KMS-11 (cell line): ENCODE data around the gene SCNN1G.
A peak's percentile ranks its signal among the peaks of the same experiment; 100 is the strongest.

Source experiments
- H2AFZ ChIP-seq: fragments of 200-600 bp; sonication (generic); 2 replicates; pipeline ENCODE4 v1.6.1; 2016; ENCODE audit warnings: antibody characterized with exemption, mixed run types, low read depth
- H3K27ac ChIP-seq: fragments of 200-600 bp; sonication (generic); 2 replicates; pipeline ENCODE4 v1.6.1; 2016; ENCODE audit warnings: mild to moderate bottlenecking, mixed run types
- H3K27me3 ChIP-seq: fragments of 200-600 bp; sonication (generic); 2 replicates; pipeline ENCODE4 v1.6.1; 2017; ENCODE audit warnings: mild to moderate bottlenecking, low read depth, mixed run types, moderate library complexity; ENCODE audit not compliant: insufficient read depth
- H3K36me3 ChIP-seq: fragments of 200-600 bp; sonication (generic); 2 replicates; pipeline ENCODE4 v1.6.1; 2017; ENCODE audit warnings: mild to moderate bottlenecking, mixed run types; ENCODE audit not compliant: insufficient read depth
- H3K4me1 ChIP-seq: fragments of 200-600 bp; sonication (generic); 2 replicates; pipeline ENCODE4 v1.6.1; 2016; ENCODE audit warnings: mild to moderate bottlenecking, low read depth, mixed run types; ENCODE audit not compliant: poor library complexity, severe bottlenecking
- H3K4me2 ChIP-seq: fragments of 200-600 bp; sonication (generic); 2 replicates; pipeline ENCODE4 v1.7.0; 2016; ENCODE audit warnings: mild to moderate bottlenecking, mixed run types
- H3K4me3 ChIP-seq: fragments of 200-600 bp; sonication (generic); IDR thresholded peaks from 2 replicates; pipeline ENCODE4 v1.6.1; 2017; ENCODE audit warnings: low read depth, low read length, mixed read lengths; ENCODE audit not compliant: insufficient read depth
- H3K79me2 ChIP-seq: fragments of 200-600 bp; sonication (generic); 2 replicates; pipeline ENCODE4 v1.6.1; 2016; ENCODE audit warnings: low read depth, mixed run types; ENCODE audit not compliant: insufficient read depth
- H3K9ac ChIP-seq: fragments of 200-600 bp; sonication (generic); 2 replicates; pipeline ENCODE4 v1.6.1; 2016; ENCODE audit warnings: mild to moderate bottlenecking, mixed run types
- H4K20me1 ChIP-seq: fragments of 200-600 bp; sonication (generic); 2 replicates; pipeline ENCODE4 v1.6.1; 2016; ENCODE audit warnings: mild to moderate bottlenecking, mixed run types; ENCODE audit not compliant: insufficient read depth
- CTCF ChIP-seq: fragments of 200-600 bp; sonication (generic); conservative IDR thresholded peaks from 2 replicates; pipeline ENCODE4 v1.6.1; 2017; ENCODE audit warnings: low read depth, mild to moderate bottlenecking, antibody characterized with exemption, low read length, moderate library complexity, mixed read lengths

The SCNN1G gene

GRCh38 chr16:23182206-23182678 lies 303 bp upstream of the SCNN1G start:
- H4K20me1 ChIP-seq, result no peaks in the 10 kb centered on the region
- H3K79me2 ChIP-seq, result no peaks in the 10 kb centered on the region
- TF ChIP-seq CTCF, result peak; percentile 94
- no peaks in the 10 kb centered on the region for H3K36me3 ChIP-seq
- H3K4me3 ChIP-seq, result no peak overlapping the region
- peak overlapping the region; percentile 69 for H2AFZ ChIP-seq
- H3K4me1 ChIP-seq, result peaks cover 4% of the 10 kb centered on the region
- no peak overlapping the region for H3K9ac ChIP-seq
- H3K4me2 ChIP-seq, result peak overlapping the region; percentile 68
- no peak overlapping the region for H3K27ac ChIP-seq
- H3K27me3 ChIP-seq, result 0 out of 2 replicates have a peak, but pooled peaks cover 2% of the 10 kb centered on the region

GRCh38 chr16:23183543-23183862 lies 958 bp downstream of the SCNN1G start:
- no peak overlapping the region for H3K4me3 ChIP-seq
- no peaks in the 10 kb centered on the region for H3K36me3 ChIP-seq
- H2AFZ ChIP-seq, result no peak overlapping the region
- H3K4me2 ChIP-seq, result no peak overlapping the region
- no peak for TF ChIP-seq CTCF
- H3K9ac ChIP-seq, result no peak overlapping the region
- H3K27ac ChIP-seq, result no peak overlapping the region
- no peaks in the 10 kb centered on the region for H4K20me1 ChIP-seq
- H3K4me1 ChIP-seq, result peaks cover 4% of the 10 kb centered on the region
- H3K27me3 ChIP-seq, result 0 out of 2 replicates have a peak, but pooled peaks cover 2% of the 10 kb centered on the region
- no peaks in the 10 kb centered on the region for H3K79me2 ChIP-seq

- TF ChIP-seq CTCF, result no peak
- H3K27ac ChIP-seq, result no peak overlapping the region
- H3K9ac ChIP-seq, result no peak overlapping the region
- H3K4me2 ChIP-seq, result no peak overlapping the region
- H2AFZ ChIP-seq, result no peak overlapping the region
- no peak overlapping the region for H3K4me3 ChIP-seq
- H4K20me1 ChIP-seq, result no peaks in the 10 kb centered on the region
- H3K27me3 ChIP-seq, result 0 out of 2 replicates have a peak, but pooled peaks cover 2% of the 10 kb centered on the region
- H3K36me3 ChIP-seq, result no peaks in the 10 kb centered on the region
- H3K79me2 ChIP-seq, result no peaks in the 10 kb centered on the region
- peaks cover 4% of the 10 kb centered on the region for H3K4me1 ChIP-seq
Observed at GRCh38 chr16:23185656-23186055, 3.1 kb downstream of the SCNN1G start.

GRCh38 chr16:23186171-23186570 lies 3.6 kb downstream of the SCNN1G start:
- Histone ChIP-seq H4K20me1 (no peaks in the 10 kb centered on the region), H3K4me3 (no peak overlapping the region), H2AFZ (no peak overlapping the region), H3K27me3 (no peaks in the 10 kb centered on the region), H3K36me3 (no peaks in the 10 kb centered on the region), H3K79me2 (no peaks in the 10 kb centered on the region), H3K4me1 (peaks cover 4% of the 10 kb centered on the region), H3K27ac (no peak overlapping the region), H3K9ac (no peak overlapping the region), H3K4me2 (no peak overlapping the region)
- TF ChIP-seq CTCF, result no peak
